Measurements from ENCODE around the gene HGFAC.

HGFAC gene

DNA sequence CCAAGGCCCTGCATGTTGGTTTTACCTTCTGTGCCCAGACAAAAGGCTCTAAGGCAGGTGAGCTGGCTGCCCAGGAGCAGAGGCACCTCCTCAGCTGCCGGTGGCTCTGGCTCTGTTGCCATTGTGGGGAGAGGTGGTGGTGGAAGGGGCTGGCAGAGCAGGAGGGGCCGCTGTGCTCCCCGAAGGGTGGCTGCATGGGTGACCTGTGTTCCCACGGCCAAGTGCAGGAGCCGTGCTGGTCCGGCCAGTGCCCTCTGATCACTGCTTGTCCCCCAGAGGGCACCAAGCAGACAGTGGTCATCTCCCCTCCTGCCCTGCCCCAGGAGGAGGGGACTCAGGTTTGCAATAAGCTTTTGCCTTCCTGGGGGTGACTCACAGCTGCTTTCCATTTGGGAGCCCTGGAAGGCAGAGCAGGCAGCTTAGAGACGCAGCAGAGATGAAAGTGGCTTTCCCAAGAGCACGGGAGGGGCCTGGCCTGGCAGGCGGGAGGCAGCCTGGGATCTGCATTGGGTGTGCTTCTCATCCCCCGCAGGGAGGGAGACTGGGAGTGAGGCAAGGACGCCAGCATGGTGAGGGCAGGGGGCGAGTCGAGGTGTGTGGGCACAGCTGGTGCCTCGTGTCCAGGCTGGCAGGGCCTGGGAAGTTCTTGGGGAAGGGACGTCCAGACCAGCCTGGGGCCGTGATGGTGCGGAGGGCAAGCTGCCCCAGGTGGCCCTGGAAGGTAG is 50.1 kb downstream of the HGFAC start:
- DNase-seq: no peak

- DNase-seq: no peak
Observed at GRCh38 chr4:3492741-3493719, 51.3 kb downstream of the HGFAC start.

DNA sequence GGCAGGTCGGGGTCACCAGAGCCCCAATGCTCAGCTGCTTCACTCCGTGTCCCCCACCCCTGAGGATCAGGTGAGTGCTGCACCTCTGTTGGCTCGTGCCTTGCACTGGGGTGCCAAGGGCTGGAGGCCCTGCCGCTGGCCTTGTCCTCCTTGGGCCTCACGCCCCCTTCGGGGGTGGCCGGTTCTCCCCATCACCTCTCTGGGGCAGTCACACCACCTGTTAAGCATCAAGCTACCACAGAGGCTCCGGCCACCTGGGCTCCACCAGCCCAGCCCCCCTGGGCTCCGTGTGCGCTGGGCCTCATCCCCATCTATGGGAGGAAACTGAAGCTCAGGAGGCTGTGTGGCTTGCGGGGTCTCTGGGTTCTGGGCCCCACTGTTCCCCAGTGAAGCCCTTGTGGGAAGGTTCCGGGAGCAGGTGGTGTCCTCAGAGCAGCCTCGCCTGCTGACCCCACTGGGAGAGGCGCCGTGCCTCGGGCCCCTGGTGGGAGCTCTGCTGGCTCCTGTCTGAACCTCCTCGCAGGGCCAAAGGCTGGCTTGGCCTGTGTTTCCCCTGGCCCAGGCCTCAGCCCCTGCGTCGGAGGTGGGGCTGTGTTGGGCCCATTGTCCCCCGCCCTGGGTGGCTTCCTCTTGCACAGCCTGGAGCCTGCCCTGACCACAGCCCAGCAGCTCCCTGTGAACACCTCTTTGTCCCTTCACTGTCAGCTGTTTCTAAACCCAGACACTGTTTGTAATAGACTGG is 52.1 kb downstream of the HGFAC start:
- DNase-seq: no peak

DNA sequence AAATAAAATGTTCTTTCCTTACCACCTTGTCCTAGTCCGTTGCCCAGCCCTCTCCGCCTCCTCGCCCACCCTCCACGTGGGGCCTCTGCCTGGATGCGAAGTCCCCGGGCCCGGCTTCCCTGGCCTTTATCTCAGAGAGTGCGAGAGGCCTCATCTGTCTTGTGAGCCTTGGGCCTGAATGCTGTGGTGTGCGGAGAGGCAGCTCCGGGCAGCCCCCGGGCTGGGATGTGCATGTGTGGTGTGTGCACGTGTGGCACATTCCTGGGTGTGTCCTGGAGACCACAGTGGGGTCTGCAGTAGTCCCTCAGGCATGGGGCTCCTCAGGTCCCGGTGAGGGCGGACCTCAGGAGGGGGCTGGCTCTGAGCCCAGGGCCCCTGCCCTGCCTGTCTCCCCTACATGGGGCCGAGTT is 52.7 kb downstream of the HGFAC start:
- DNase-seq: no peak

- no peak for DNase-seq
Observed at GRCh38 chr4:3495204-3495975, 53.6 kb downstream of the HGFAC start.

GRCh38 chr4:3496021-3496420 is 54.3 kb downstream of the HGFAC start:
- no peak for DNase-seq

DNA sequence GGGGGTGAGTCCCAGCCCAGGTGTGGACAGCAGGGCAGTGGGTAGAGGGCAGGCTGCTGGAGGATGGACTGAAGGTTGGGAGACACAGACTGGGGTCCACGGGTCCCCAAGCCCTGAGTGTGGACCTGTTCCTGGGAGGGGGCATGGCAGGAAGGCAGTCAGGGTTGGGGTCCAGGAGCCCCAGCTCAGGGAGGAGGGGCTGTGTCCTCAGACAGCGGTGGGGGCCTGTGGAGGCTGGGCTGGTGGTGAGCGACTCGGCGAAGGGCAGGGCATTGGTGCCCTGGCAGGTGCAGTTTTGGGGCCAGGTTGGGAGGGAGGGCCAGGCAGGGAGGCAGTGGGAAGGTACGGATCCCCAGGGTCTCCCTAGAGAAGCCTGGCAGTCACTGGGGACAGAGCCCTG is 55.3 kb downstream of the HGFAC start:
- no peak for DNase-seq

DNA sequence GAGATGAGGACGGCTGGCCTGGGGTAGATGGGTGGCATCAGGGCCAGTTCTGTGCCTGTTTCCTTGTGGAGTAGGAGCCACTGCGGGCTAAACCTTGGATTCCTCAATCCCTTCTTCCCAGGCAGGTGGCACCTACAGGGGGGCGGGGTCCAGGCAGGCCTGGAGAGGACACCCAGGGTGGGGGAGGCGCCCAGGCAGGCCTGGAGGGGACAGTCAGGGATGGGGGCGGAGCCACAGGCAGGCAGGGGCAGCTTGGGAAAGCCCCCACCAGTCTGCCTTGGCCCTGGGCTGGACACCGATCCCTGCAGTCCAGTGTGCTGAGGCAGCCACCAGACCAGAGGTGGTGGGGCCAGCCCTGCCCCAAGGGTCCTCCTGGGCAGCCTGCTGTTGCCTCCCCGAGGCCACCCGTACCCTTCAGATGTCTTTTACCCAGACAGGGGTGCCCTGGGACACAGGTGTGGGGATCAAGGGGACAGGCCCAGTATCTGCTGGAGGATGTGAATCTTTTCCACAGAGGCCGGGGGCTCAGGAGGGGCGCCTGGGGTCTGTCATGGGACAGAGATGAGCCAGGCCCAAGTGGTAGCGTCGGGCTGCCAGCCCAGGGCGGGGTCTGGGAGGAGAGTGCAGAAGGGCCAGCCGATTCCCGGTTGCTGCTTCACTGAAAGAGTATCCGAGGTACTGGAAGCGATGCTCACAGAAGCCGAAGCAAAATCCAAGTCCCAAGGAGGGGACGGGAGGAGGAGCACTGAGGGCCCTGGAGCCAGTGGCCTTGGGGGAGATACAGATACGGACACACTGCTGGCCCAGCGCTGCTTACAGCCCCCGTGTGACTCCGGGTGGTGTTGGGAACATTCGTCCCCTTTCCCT is 56.0 kb downstream of the HGFAC start:
- no peak for DNase-seq

GRCh38 chr4:3498407-3498806 is 56.6 kb downstream of the HGFAC start:
- no peak for DNase-seq

Data from right forelimb (tissue), 1 donor.